ENCODE results near the gene THAP10. TPM values are rescaled to one million over a fixed set of nuclear protein-coding genes. Genes with fewer than 3 reads are reported as not detected.

THAP10 gene
- total RNA-seq, 1 experiment from 2014 or later = 2.5 TPM

DNA sequence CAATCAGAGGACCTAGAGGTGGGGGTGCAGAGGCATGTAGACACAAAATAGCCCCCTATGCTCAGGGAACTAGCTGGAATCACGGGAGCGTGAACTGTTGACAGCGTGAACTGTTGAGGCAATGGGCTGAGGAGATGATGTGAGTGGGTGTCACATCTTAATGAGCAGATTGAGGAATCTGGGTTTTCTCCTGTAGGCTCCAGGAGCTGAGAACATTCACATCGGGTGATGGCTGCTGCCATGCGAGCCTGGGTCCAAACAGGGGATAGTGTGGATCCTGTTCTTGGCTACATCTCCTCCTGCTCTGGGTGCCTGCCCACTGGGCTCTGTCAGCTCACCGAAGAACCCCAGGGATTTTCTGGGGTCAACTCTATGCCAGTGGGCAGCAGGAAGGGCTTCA lies 40.3 kb downstream of the THAP10 start:
- no peaks in the 10 kb centered on the region for H3K9me3 ChIP-seq (ENCODE audit: control insufficient read depth, low read depth, low read length)
- H2AFZ ChIP-seq (ENCODE audit: low read length) = no peak overlapping the region
- H4K91ac ChIP-seq (ENCODE audit: insufficient read length, low read depth, low read length) = no peak overlapping the region
- no peak overlapping the region for H4K8ac ChIP-seq (replicated peaks; ENCODE audit: insufficient read length, low read depth, low read length)
- H3K14ac ChIP-seq (ENCODE audit: insufficient read depth, low read length) = no peak overlapping the region
- no peak overlapping the region for H3K9ac ChIP-seq (ENCODE audit: extremely low read depth, insufficient read length, low read length)
- H4K5ac ChIP-seq (ENCODE audit: insufficient read length, low read depth, low read length) = no peak overlapping the region
- WGBS (ENCODE audit: extremely low coverage, insufficient read length, low lambda C conversion rate) = no CpG with 5 or more reads among the region's 6 CpGs
- Mint-ChIP-seq H3K27ac (no peak overlapping the region), H3K9me3 (peaks cover 0 to 2% of the 10 kb centered on the region in 2 experiments; a peak in 1 of 5 replicates), H3K4me3 (no peak overlapping the region; a peak in 1 of 5 replicates), H3K27me3 (ENCODE audit: low read depth) (peaks cover 24% of the 10 kb centered on the region), H3K36me3 (ENCODE audit: insufficient read depth in 1 of 3, low read depth in 3 of 3) (peaks cover 11 to 14% (median 12%) of the 10 kb centered on the region in 3 experiments), H3K4me1 (peaks cover 13 to 16% of the 10 kb centered on the region in 2 experiments)
- no peaks in the 10 kb centered on the region for H3K79me1 ChIP-seq (ENCODE audit: insufficient read depth, low read depth, low read length, poor library complexity, severe bottlenecking)
- H2BK5ac ChIP-seq (ENCODE audit: insufficient read length, low read length) = no peak overlapping the region
- no peak for DNase-seq
- no peak overlapping the region for H3K4ac ChIP-seq (ENCODE audit: low read depth, low read length)
- H2BK12ac ChIP-seq (ENCODE audit: insufficient read length, low read depth, low read length) = no peak overlapping the region
- peaks cover 12% of the 10 kb centered on the region for H3K23me2 ChIP-seq (ENCODE audit: insufficient read length, low read depth, low read length, poor library complexity, severe bottlenecking)
- H2BK15ac ChIP-seq (ENCODE audit: low read depth, low read length) = no peak overlapping the region
- H2BK120ac ChIP-seq (ENCODE audit: low read depth, low read length, poor library complexity, severe bottlenecking) = no peak overlapping the region
- H3K27me3 ChIP-seq (ENCODE audit: insufficient read depth, low read length) = no peaks in the 10 kb centered on the region
- no peak overlapping the region for H2AK5ac ChIP-seq (ENCODE audit: insufficient read length, low read length)
- H3K18ac ChIP-seq (ENCODE audit: insufficient read length, low read depth, low read length) = no peak overlapping the region
- H3K23ac ChIP-seq (ENCODE audit: insufficient read length, low read depth, low read length) = no peak overlapping the region
- no peaks in the 10 kb centered on the region for H3K79me2 ChIP-seq (ENCODE audit: insufficient read depth, low read length)
- no peak overlapping the region for H3K27ac ChIP-seq (ENCODE audit: insufficient read length, low read depth, low read length)
- no peaks in the 10 kb centered on the region for H4K20me1 ChIP-seq (ENCODE audit: control insufficient read depth, insufficient read depth, insufficient read length)
- no peak for TF ChIP-seq CTCF (conservative IDR thresholded peaks at IDR 0.05)
- H3K4me2 ChIP-seq (ENCODE audit: insufficient read depth, insufficient read length, low read length) = no peak overlapping the region
- H2BK20ac ChIP-seq (ENCODE audit: low read depth, low read length, poor library complexity, severe bottlenecking) = no peak overlapping the region
- no peak overlapping the region for H3T11ph ChIP-seq (ENCODE audit: low read length)
- no peak overlapping the region for H3K56ac ChIP-seq (ENCODE audit: insufficient read length, low read depth, low read length)
- no peaks in the 10 kb centered on the region for H3K4me1 ChIP-seq (ENCODE audit: insufficient read depth, low read length)

Measured in H9 (cell line).